AG10803 (cell line): Measurements from ENCODE around the gene TXNDC2.

Source experiments
- DNase-seq: peaks from one replicate; pipeline ENCODE4 v3.0.0; 2010; ENCODE audit warnings: low read depth
- H3K4me3 ChIP-seq: 2 replicates; pipeline ENCODE4 v1.5.1; 2011; ENCODE audit warnings: mild to moderate bottlenecking, low read length, control low read depth
- TF ChIP-seq, protein P1 (sequence below): conservative IDR thresholded peaks from 2 replicates; pipeline ENCODE4 v1.5.1; 2011; ENCODE audit warnings: mild to moderate bottlenecking, low read length, control low read depth, inconsistent platforms

The TXNDC2 gene

DNA sequence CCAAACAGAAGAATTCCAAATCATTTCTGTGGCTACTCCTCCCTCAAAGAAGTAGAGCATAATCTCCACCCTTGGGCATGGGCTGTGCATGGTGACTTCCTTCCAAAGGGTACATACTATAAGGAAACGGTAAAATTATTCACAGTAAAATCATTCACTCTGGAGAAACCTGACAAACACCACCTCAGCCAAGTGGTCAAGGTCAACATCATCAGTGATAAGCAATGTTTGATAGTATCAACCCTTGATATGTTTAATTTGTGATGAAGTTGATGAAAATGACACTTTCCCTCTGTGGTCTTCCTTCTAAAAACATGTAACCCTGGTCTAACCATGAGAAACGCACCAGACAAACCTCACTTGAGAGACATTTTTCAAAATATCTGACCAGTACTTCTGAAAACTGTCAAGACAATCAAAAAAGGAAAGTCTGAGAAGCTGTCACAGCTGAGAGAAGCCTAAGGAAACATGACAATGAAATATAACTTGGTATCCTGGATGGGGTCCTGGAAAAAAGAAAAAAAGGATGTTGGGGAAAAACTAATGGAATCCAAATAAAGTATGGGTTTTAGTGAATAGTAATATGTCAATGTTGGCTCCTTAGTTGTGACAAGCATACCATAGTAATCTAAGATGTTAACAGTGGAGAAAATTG is 9.4 kb upstream of the TXNDC2 start:
- TF ChIP-seq, protein P1, sequence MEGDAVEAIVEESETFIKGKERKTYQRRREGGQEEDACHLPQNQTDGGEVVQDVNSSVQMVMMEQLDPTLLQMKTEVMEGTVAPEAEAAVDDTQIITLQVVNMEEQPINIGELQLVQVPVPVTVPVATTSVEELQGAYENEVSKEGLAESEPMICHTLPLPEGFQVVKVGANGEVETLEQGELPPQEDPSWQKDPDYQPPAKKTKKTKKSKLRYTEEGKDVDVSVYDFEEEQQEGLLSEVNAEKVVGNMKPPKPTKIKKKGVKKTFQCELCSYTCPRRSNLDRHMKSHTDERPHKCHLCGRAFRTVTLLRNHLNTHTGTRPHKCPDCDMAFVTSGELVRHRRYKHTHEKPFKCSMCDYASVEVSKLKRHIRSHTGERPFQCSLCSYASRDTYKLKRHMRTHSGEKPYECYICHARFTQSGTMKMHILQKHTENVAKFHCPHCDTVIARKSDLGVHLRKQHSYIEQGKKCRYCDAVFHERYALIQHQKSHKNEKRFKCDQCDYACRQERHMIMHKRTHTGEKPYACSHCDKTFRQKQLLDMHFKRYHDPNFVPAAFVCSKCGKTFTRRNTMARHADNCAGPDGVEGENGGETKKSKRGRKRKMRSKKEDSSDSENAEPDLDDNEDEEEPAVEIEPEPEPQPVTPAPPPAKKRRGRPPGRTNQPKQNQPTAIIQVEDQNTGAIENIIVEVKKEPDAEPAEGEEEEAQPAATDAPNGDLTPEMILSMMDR, result no peak
- no peak for DNase-seq
- H3K4me3 ChIP-seq, result no peak overlapping the region; the same call in 1 of the 2 replicates

DNA sequence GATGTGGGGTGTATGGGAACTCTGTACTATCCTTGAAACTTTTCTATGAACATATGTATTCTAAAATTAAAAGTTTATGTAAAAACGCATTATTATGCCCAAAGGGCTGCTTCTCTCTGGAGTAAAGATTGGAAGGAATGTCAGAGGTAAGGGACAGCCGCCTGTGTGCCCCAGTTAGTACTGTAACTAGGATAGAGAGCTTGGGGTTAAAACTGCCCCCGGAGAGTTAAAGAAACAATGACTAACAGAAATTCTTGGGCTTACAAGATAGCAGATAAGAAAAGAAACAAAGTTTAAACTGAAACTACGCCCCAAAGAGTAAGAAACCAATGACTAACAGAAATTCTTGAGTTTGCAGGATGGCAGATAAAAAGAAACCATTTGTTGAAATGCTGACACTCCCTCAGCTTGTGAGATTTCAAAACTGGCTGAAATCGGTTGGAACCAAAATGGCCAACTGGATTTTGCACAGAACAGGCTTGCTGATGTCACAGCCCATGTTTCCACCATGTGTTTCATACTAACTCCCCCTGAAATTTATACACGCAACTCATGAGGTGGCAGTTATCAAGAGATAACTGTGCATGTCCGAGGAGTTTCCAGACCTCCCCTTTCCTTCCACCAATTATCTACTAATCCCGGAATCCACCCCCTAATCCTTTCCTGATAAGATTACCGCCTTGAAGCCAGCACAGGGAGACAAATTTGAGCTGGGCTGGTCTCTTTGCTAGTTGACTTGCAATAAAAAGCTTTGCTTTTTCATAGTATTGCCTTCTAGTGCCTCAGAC is 8.7 kb upstream of the TXNDC2 start:
- peak overlapping the region; percentile 35 for H3K4me3 ChIP-seq
- DNase-seq, result peak; percentile 83
- TF ChIP-seq, protein P1, result no peak

DNA sequence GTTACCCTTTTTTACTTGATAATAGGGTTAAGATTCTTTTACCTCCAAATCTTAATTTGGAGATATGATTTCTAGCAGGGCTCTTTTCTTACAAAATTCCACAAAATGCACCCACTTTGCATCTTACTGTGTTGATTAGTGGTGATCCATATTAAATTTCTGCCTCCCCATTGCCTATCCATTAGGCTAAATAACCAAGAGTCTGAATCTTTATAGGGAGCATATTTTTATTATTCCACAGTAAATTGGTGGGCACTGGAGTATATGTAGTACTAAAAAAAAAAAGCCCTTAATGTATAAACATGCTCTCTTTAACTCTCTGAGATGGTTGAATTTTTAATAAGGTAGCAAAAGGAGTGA is 8.1 kb upstream of the TXNDC2 start:
- peak overlapping the region; percentile 35 for H3K4me3 ChIP-seq
- DNase-seq, result no peak

DNA sequence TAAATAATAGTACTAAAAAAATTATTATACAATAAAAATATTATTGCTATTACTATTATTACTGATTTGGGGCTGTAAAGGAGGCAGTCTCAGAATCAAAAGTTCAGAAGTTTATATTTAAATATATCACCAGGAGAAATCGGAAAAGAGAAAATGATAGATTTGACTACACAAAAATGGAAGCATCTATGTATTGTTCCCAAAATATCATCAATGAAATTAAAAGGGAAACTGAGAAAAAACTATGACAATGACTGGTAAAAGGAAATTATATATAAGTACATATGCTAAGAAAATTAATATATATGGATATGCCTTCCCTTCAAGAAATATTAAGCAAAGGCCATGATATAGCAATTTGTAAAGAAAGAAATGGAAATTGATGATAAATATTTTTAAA is 7.7 kb upstream of the TXNDC2 start:
- DNase-seq, result no peak
- H3K4me3 ChIP-seq, result no peak overlapping the region
- TF ChIP-seq, protein P1, result no peak

More for the DNA sequence above, 8.1 kb upstream of the TXNDC2 start:
- TF ChIP-seq, protein P1, result no peak

DNA sequence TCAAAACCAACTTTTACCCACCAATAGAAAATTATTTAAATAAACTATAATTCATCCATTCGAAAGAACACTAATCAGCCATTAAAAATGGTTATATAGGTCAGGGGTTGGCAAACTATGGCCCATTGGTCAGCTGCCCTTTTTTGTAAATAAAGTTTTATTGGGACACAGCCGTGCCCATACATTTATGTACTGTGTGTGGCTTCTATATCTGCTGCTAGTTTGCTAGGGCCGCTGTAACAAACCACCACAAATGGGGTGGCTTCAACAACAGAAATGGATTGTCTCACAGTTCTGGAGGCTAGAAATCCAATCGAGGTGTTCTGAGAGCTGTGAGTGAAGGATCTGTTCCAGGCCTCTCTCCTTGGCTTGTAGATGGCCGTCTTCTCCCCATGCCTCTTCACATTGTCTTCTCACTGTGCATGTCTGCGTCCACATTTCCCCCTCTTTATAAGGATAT is 7.0 kb upstream of the TXNDC2 start:
- TF ChIP-seq, protein P1, result no peak
- no peak for DNase-seq
- H3K4me3 ChIP-seq, result no peak overlapping the region

DNA sequence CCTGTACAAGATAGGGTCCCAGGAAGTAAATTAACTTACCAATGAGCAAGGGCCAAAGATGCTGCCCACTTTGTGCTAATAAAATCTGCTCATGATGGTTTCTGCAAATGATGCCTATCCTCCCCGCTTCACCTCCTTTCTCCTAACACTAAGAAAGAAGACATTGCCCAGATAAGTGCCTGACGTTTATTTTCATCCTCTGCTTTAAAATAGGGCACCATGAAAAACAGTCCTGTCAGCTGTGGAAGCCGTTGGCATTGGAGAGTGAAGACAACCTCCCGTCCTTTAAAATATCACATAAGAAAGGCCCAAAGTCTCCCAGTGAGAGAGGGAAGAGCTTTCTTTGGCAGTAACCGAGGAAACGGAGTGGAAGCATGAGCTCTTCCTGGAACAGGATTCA is 1.7 kb upstream of the TXNDC2 start:
- no peak overlapping the region for H3K4me3 ChIP-seq
- DNase-seq, result no peak
- TF ChIP-seq, protein P1, result no peak
